Karpas-422 (cell line): Measurements from ENCODE around the gene FBN1. TPM values are rescaled to one million over a fixed set of nuclear protein-coding genes. Genes with fewer than 3 reads are reported as not detected.

ENCODE experiments used
- DNase-seq: peaks from one replicate; pipeline ENCODE4 v3.0.0-alpha.2; 2015
- H2AFZ ChIP-seq: fragments of 200-600 bp; sonication (generic); 2 replicates; pipeline ENCODE4 v1.6.1; 2014; ENCODE audit warnings: antibody characterized with exemption, low read length, mixed read lengths
- H3K27ac ChIP-seq: fragments of 200-600 bp; sonication (generic); 2 replicates; pipeline ENCODE4 v1.5.1; 2014; ENCODE audit warnings: mild to moderate bottlenecking, low read length, moderate library complexity
- H3K27me3 ChIP-seq: fragments of 200-600 bp; sonication (generic); 2 replicates; pipeline ENCODE4 v1.6.1; 2014; ENCODE audit warnings: low read length, mixed read lengths
- H3K36me3 ChIP-seq: fragments of 200-600 bp; sonication (generic); 2 replicates; pipeline ENCODE4 v1.6.1; 2014; ENCODE audit warnings: low read length, mixed read lengths; ENCODE audit not compliant: insufficient read depth
- H3K4me1 ChIP-seq: fragments of 200-600 bp; sonication (generic); 2 replicates; pipeline ENCODE4 v1.6.1; 2014; ENCODE audit warnings: mild to moderate bottlenecking, low read length, mixed read lengths
- H3K4me2 ChIP-seq: fragments of 200-600 bp; sonication (generic); 2 replicates; pipeline ENCODE4 v1.6.1; 2014; ENCODE audit warnings: low read length, low read depth, mild to moderate bottlenecking; ENCODE audit not compliant: poor library complexity, severe bottlenecking
- H3K4me3 ChIP-seq: fragments of 200-600 bp; sonication (generic); 2 replicates; pipeline ENCODE4 v1.5.1; 2014; ENCODE audit warnings: mild to moderate bottlenecking, antibody characterized with exemption, low read length, mixed read lengths
- H3K79me2 ChIP-seq: fragments of 200-600 bp; sonication (generic); 2 replicates; pipeline ENCODE4 v1.6.1; 2014; ENCODE audit warnings: mild to moderate bottlenecking, low read length, mixed read lengths
- H3K9ac ChIP-seq: fragments of 200-600 bp; sonication (generic); 2 replicates; pipeline ENCODE4 v1.6.0; 2014; ENCODE audit warnings: low read length
- H3K9me2 ChIP-seq: fragments of 200-600 bp; sonication (generic), shearing (Covaris generic); replicated peaks from 2 replicates; pipeline ENCODE4 v1.6.0; 2014; ENCODE audit warnings: mild to moderate bottlenecking, low read length, moderate library complexity; ENCODE audit not compliant: insufficient read depth
- H3K9me3 ChIP-seq: fragments of 300-700, 200-600 bp; sonication (generic); 2 replicates; pipeline ENCODE4 v1.6.1; 2014; ENCODE audit warnings: low read length, mixed read lengths
- H4K20me1 ChIP-seq: fragments of 200-600 bp; sonication (generic); 2 replicates; pipeline ENCODE4 v1.6.1; 2014; ENCODE audit warnings: mild to moderate bottlenecking, antibody characterized with exemption, low read length, low read depth; ENCODE audit not compliant: insufficient read depth
- total RNA-seq: library from RNA; depleted of rRNA; stranded (reverse); fragments of >200 nt; shearing (Covaris generic); gene quantifications from 2 replicates; pipeline ENCODE4 v1.2.3, GENCODE V29; 2014; ENCODE audit warnings: low replicate concordance

The FBN1 gene
- total RNA-seq, 1 experiment from 2014 or later: 0.86 TPM

GRCh38 chr15:48406266-48406891 lies 239.1 kb downstream of the FBN1 start:
- DNase-seq: no peak
- Histone ChIP-seq H3K9ac (no peak overlapping the region), H3K27ac (no peak overlapping the region), H3K4me2 (no peak overlapping the region), H3K36me3 (no peaks in the 10 kb centered on the region), H2AFZ (no peak overlapping the region), H3K27me3 (no peaks in the 10 kb centered on the region), H3K9me3 (no peaks in the 10 kb centered on the region), H3K79me2 (no peaks in the 10 kb centered on the region), H3K9me2 (no peaks in the 10 kb centered on the region), H3K4me3 (no peak overlapping the region), H4K20me1 (no peaks in the 10 kb centered on the region), H3K4me1 (no peaks in the 10 kb centered on the region)

GRCh38 chr15:48402427-48403177 lies 242.9 kb downstream of the FBN1 start:
- no peak for DNase-seq
- Histone ChIP-seq H3K9me3 (no peaks in the 10 kb centered on the region), H3K4me2 (no peak overlapping the region), H3K79me2 (no peaks in the 10 kb centered on the region), H3K4me3 (no peak overlapping the region), H2AFZ (no peak overlapping the region), H3K36me3 (no peaks in the 10 kb centered on the region), H3K27me3 (no peaks in the 10 kb centered on the region), H3K4me1 (no peaks in the 10 kb centered on the region), H3K27ac (no peak overlapping the region), H4K20me1 (no peaks in the 10 kb centered on the region), H3K9ac (no peak overlapping the region), H3K9me2 (no peaks in the 10 kb centered on the region)

GRCh38 chr15:48400086-48400485 lies 245.4 kb downstream of the FBN1 start:
- Histone ChIP-seq H3K4me2 (no peak overlapping the region), H3K79me2 (no peaks in the 10 kb centered on the region), H4K20me1 (no peaks in the 10 kb centered on the region), H3K36me3 (no peaks in the 10 kb centered on the region), H3K27me3 (no peaks in the 10 kb centered on the region), H3K4me3 (no peak overlapping the region), H3K9me3 (no peaks in the 10 kb centered on the region), H3K9me2 (no peaks in the 10 kb centered on the region), H3K27ac (no peak overlapping the region), H3K9ac (no peak overlapping the region), H3K4me1 (no peaks in the 10 kb centered on the region), H2AFZ (no peak overlapping the region)
- DNase-seq: no peak

- Histone ChIP-seq H3K4me2 (no peak overlapping the region), H3K9me2 (no peaks in the 10 kb centered on the region), H4K20me1 (no peaks in the 10 kb centered on the region), H2AFZ (no peak overlapping the region), H3K9ac (no peak overlapping the region), H3K9me3 (no peaks in the 10 kb centered on the region), H3K36me3 (no peaks in the 10 kb centered on the region), H3K4me3 (no peak overlapping the region), H3K27ac (no peak overlapping the region), H3K4me1 (no peaks in the 10 kb centered on the region), H3K79me2 (no peaks in the 10 kb centered on the region), H3K27me3 (no peaks in the 10 kb centered on the region)
- DNase-seq: no peak
Observed at GRCh38 chr15:48397841-48398240, 247.7 kb downstream of the FBN1 start.

- Histone ChIP-seq H2AFZ (no peak overlapping the region), H3K9me3 (no peaks in the 10 kb centered on the region), H3K9ac (no peak overlapping the region), H3K4me2 (no peak overlapping the region), H3K36me3 (no peaks in the 10 kb centered on the region), H3K79me2 (no peaks in the 10 kb centered on the region), H4K20me1 (no peaks in the 10 kb centered on the region), H3K4me1 (no peaks in the 10 kb centered on the region), H3K27me3 (no peaks in the 10 kb centered on the region), H3K27ac (no peak overlapping the region), H3K4me3 (no peak overlapping the region), H3K9me2 (no peaks in the 10 kb centered on the region)
- DNase-seq: no peak
Observed at GRCh38 chr15:48396020-48396419, 249.5 kb downstream of the FBN1 start.

- H3K4me1 ChIP-seq: no peaks in the 10 kb centered on the region
Observed at GRCh38 chr15:48395521-48396011, 249.9 kb downstream of the FBN1 start.

GRCh38 chr15:48394970-48395369 lies 250.5 kb downstream of the FBN1 start:
- Histone ChIP-seq H3K9me3 (no peaks in the 10 kb centered on the region), H3K4me3 (no peak overlapping the region), H3K9ac (no peak overlapping the region), H3K36me3 (no peaks in the 10 kb centered on the region), H3K9me2 (no peaks in the 10 kb centered on the region), H3K27ac (no peak overlapping the region), H4K20me1 (no peaks in the 10 kb centered on the region), H3K4me1 (no peaks in the 10 kb centered on the region), H3K4me2 (no peak overlapping the region), H2AFZ (no peak overlapping the region), H3K27me3 (no peaks in the 10 kb centered on the region), H3K79me2 (no peaks in the 10 kb centered on the region)
- no peak for DNase-seq

More at GRCh38 chr15:48395521-48396011, 249.9 kb downstream of the FBN1 start:
- Histone ChIP-seq H3K36me3 (no peaks in the 10 kb centered on the region), H3K4me2 (no peak overlapping the region), H3K9ac (no peak overlapping the region), H3K27me3 (no peaks in the 10 kb centered on the region), H3K27ac (no peak overlapping the region), H3K9me2 (no peaks in the 10 kb centered on the region), H2AFZ (no peak overlapping the region), H3K79me2 (no peaks in the 10 kb centered on the region), H3K4me3 (no peak overlapping the region), H4K20me1 (no peaks in the 10 kb centered on the region), H3K9me3 (no peaks in the 10 kb centered on the region)
- DNase-seq: no peak

GRCh38 chr15:48393645-48394506 lies 251.6 kb downstream of the FBN1 start:
- Histone ChIP-seq H3K79me2 (no peaks in the 10 kb centered on the region), H3K27me3 (no peaks in the 10 kb centered on the region)

More at GRCh38 chr15:48393645-48394506, 251.6 kb downstream of the FBN1 start:
- H3K36me3 ChIP-seq: no peaks in the 10 kb centered on the region
- no peak overlapping the region for H3K27ac ChIP-seq
- H3K9me3 ChIP-seq: no peaks in the 10 kb centered on the region
- no peaks in the 10 kb centered on the region for H4K20me1 ChIP-seq
- no peaks in the 10 kb centered on the region for H3K4me1 ChIP-seq
- no peak overlapping the region for H3K4me3 ChIP-seq
- H3K9me2 ChIP-seq: no peaks in the 10 kb centered on the region
- no peak overlapping the region for H3K9ac ChIP-seq
- no peak for DNase-seq
- no peak overlapping the region for H2AFZ ChIP-seq
- H3K4me2 ChIP-seq: no peak overlapping the region
